CD4-positive, alpha-beta memory T cell (primary cell): Measurements from ENCODE around the gene GLA. TPM values are rescaled to one million over a fixed set of nuclear protein-coding genes. Genes with fewer than 3 reads are reported as not detected.
A peak's percentile ranks its signal among the peaks of the same experiment; 100 is the strongest.

Source experiments
- CTCF ChIA-PET: fragments of 350-600 bp; sonication (Branson Sonifier 250); formaldehyde crosslinking; loops from one replicate; lab custom pipeline; 2021; ENCODE audit warnings: inconsistent platforms; ENCODE audit not compliant: partially characterized antibody; lab: Charles Lee
- POLR2A ChIA-PET: fragments of 350-600 bp; sonication (Branson Sonifier 250); formaldehyde crosslinking; loops from one replicate; lab custom pipeline; 2021; ENCODE audit not compliant: partially characterized antibody; lab: Charles Lee
- DNase-seq, 5 donors: peaks; one replicate each; pipeline versions ENCODE4 v3.0.0 to v3.0.0-alpha.2; 2020 to 2022; ENCODE audit warnings: mixed read lengths in 1 of 5
- H3K27ac ChIP-seq: one replicate; pipeline ENCODE4 v1.7.0; 2013; ENCODE audit warnings: low read depth, low read length
- H3K27me3 ChIP-seq: 2 replicates; pipeline ENCODE4 v1.7.0; 2013; ENCODE audit warnings: mild to moderate bottlenecking, low read length, moderate library complexity; ENCODE audit not compliant: insufficient read depth
- H3K36me3 ChIP-seq: 2 replicates; pipeline ENCODE4 v1.7.0; 2013; ENCODE audit warnings: mild to moderate bottlenecking, low read length, moderate library complexity; ENCODE audit not compliant: insufficient read depth
- H3K4me1 ChIP-seq: 2 replicates; pipeline ENCODE4 v1.7.0; 2013; ENCODE audit warnings: mild to moderate bottlenecking, low read length, moderate library complexity; ENCODE audit not compliant: insufficient read depth
- H3K4me3 ChIP-seq, 2 donors: one replicate each; pipeline ENCODE4 v1.7.0; 2013; ENCODE audit warnings: low read length in 2 of 2, mild to moderate bottlenecking in 1 of 2
- H3K9me3 ChIP-seq, 2 donors: one replicate each; pipeline ENCODE4 v1.7.0; 2013; ENCODE audit warnings: low read length in 2 of 2, control low read depth in 1 of 2; ENCODE audit not compliant: control insufficient read depth in 1 of 2
- H3K27ac Mint-ChIP-seq, 7 donors: one replicate each; pipeline ENCODE4 v1.8.0; 2020 to 2021; ENCODE audit warnings: mixed read lengths in 7 of 7, mild to moderate bottlenecking in 6 of 7, inconsistent platforms in 3 of 7, moderate library complexity in 3 of 7
- H3K27me3 Mint-ChIP-seq, 2 donors: one replicate each; pipeline ENCODE4 v1.8.0; 2020 to 2021; ENCODE audit warnings: mixed read lengths in 2 of 2
- H3K36me3 Mint-ChIP-seq, 2 donors: one replicate each; pipeline ENCODE4 v1.8.0; 2020 to 2021; ENCODE audit warnings: mixed read lengths in 2 of 2, inconsistent platforms in 1 of 2, mild to moderate bottlenecking in 1 of 2
- H3K4me1 Mint-ChIP-seq, 4 donors: one replicate each; pipeline ENCODE4 v1.8.0; 2020 to 2021; ENCODE audit warnings: mixed read lengths in 4 of 4, mild to moderate bottlenecking in 1 of 4
- H3K4me3 Mint-ChIP-seq, 8 donors: one replicate each; pipeline ENCODE4 v1.8.0; 2020 to 2021; ENCODE audit warnings: mixed read lengths in 8 of 8, mild to moderate bottlenecking in 7 of 8, moderate library complexity in 6 of 8, inconsistent platforms in 3 of 8
- H3K9me3 Mint-ChIP-seq, 8 donors: one replicate each; pipeline ENCODE4 v1.8.0; 2020 to 2021; ENCODE audit warnings: mixed read lengths in 8 of 8, mild to moderate bottlenecking in 5 of 8, inconsistent platforms in 3 of 8, moderate library complexity in 1 of 8
- intact Hi-C: fragments of 100-400 bp; cut with micrococcal nuclease; formaldehyde crosslinking; loops from one replicate; pipeline ENCODE4 v1.15.1; 2023
- polyA plus RNA-seq, 2 donors: library from polyadenylated mRNA; unstranded; fragments of 300-500 nt; fragmentation: Illumina TruSeq; gene quantifications; one replicate each; pipeline ENCODE4 v1.2.3, GENCODE V29; 2021
- total RNA-seq, 2 experiments: library from RNA; stranded (reverse); gene quantifications; one replicate each; pipeline ENCODE4 v1.2.3, GENCODE V29; 2021

The GLA gene
- total RNA-seq = 10 to 100 TPM; 13.1 TPM
- 10 to 100 TPM in 1 of 2 donors, 1 to 10 TPM in 1; 9.6 to 16.1 TPM for polyA plus RNA-seq

DNA sequence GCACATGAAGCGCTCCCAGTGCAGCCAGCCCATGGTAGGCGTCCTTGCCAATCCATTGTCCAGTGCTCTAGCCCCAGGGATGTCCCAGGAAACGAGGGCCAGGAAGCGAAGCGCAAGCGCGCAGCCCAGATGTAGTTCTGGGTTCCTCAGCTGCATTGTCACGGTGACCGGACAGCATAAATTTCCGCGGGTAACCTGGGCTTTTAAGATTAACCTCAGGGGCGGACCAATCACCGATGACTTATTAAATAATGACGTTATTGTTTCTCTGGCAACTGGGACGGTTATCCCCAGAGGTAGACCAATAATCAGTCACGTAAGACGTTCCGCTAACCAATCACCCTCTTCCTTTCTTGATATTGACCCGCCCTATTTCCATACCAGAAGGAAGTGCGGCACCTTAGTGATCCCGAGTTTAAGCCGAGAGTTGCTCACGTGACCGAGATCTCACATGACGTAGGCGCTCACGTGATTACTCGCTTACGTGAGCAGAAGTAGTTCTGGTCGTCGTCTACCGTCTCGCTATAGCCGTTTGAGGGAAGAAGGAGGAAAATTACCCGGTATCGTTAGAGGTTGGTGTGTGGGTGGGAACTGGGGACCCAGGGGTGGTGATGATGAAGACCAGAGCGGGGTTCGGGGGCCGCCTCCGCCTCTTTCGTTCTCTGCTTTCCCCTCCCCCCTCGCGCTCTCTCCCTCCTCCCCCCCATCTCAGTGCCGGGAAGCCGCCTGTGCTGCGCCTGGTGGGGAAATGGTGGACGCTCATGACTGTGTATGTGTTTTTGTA lies at the start of gene GLA, which contains the start of gene HNRNPH2:
Gene GLA, minus strand, starts transcription at position 178 of the 784 bp plus-strand sequence. Its CDS starts 22 bp downstream, at position 156.
Gene HNRNPH2, plus strand, starts transcription at position 475 of the 784 bp plus-strand sequence. CDS start 3,767 bp downstream, outside the sequence.
- Histone ChIP-seq H3K27me3 (no peaks in the 10 kb centered on the region), H3K4me3 (peak within 1 kb of the TSS; percentile 89 to 99), H3K27ac (peak within 1 kb of the TSS; percentile 97), H3K4me1 (peaks cover 27% of the 10 kb centered on the region), H3K36me3 (peaks cover 12% of the 10 kb centered on the region), H3K9me3 (no peaks in the 10 kb centered on the region)
- peaks cover 0 to 4% (median 0%) of the 10 kb centered on the region in 8 donors for H3K9me3 Mint-ChIP-seq
- H3K27me3 Mint-ChIP-seq = no peaks in the 10 kb centered on the region
- POLR2A ChIA-PET = interaction anchor here (1.3 to 2.5 kb wide), 5 partner anchors 10 to 524 kb away, joined by 3 to 16 read pairs (median 7); partner anchors contain the start of genes RPL36A, TIMM8A and ZMAT1
- H3K36me3 Mint-ChIP-seq = peaks cover 6 to 29% of the 10 kb centered on the region in 2 donors
- peak within 1 kb of the TSS; percentile 95 to 99 (median 98) for H3K27ac Mint-ChIP-seq
- intact Hi-C loops = loop anchor here (1.0 to 10.0 kb wide), 4 partner anchors 18 to 583 kb away; partner anchors contain the start of genes CSTF2 and TIMM8A
- peak within 1 kb of the TSS; percentile 85 to 96 (median 94) for H3K4me3 Mint-ChIP-seq
- peaks cover 14 to 36% (median 24%) of the 10 kb centered on the region in 4 donors for H3K4me1 Mint-ChIP-seq
- CTCF ChIA-PET = interaction anchor here (1.5 kb wide), 1 partner anchor 17 kb away, joined by 9 read pairs; the partner anchor contains the start of gene RPL36A
- peak; percentile 85 to 96 (median 91) for DNase-seq

DNA sequence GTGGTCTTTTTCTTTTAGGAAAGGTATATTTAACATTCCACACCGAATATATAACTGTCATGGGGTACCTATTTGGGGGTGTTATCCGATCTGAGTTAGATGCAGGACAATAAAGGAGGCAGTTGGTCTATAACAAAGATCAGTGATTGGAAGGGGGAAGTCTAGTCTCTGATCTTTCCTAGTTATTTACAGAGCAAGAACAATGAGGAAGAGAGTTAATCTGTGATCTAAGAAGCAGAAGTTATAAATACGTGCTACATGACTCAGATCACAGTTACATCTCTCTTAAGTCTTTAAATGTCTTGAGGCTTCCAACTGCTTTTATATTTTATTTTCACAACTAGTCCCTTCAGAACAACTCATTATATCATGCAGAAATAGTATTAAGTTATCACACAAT lies 44.3 kb upstream of the GLA start:
- intact Hi-C loops = no loop called here
- H3K9me3 Mint-ChIP-seq = peaks cover 0 to 7% (median 3%) of the 10 kb centered on the region in 8 donors
- Histone ChIP-seq H3K27me3 (no peaks in the 10 kb centered on the region), H3K4me1 (no peaks in the 10 kb centered on the region), H3K36me3 (no peaks in the 10 kb centered on the region), H3K4me3 (no peak overlapping the region), H3K9me3 (no peaks in the 10 kb centered on the region), H3K27ac (no peak overlapping the region)
- peaks cover 31 to 36% of the 10 kb centered on the region in 2 donors for H3K36me3 Mint-ChIP-seq
- H3K27ac Mint-ChIP-seq = no peak overlapping the region
- no peak for DNase-seq
- H3K4me1 Mint-ChIP-seq = no peaks in the 10 kb centered on the region
- CTCF ChIA-PET = no interaction called here
- POLR2A ChIA-PET = no interaction called here
- H3K4me3 Mint-ChIP-seq = no peak overlapping the region
- no peaks in the 10 kb centered on the region for H3K27me3 Mint-ChIP-seq

DNA sequence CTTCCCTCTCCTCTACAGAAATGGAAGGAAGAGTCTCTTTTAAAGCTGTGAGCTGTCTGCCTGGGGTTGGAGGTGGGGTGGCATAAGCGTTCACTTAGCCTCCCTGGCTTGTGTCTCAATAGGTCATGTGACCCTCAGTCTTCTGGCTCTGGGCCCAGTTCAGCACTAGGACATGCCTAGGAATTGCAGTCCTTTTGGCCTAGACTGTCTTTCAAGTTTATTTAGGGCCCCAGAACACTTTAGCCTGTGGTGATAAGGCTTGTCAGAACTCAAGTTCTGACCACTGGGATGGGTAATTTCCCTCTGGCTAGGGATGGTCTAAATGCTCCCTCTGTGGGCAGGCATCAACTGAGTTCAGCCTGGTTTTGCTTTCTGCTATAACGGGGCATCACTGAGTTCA lies 43.2 kb upstream of the GLA start:
- Mint-ChIP-seq H3K4me1 (no peaks in the 10 kb centered on the region), H3K27me3 (no peaks in the 10 kb centered on the region), H3K27ac (peak overlapping the region in 1 of 7 donors; percentile 52), H3K36me3 (peaks cover 34 to 40% of the 10 kb centered on the region in 2 donors), H3K4me3 (no peak overlapping the region), H3K9me3 (peaks cover 0 to 7% (median 3%) of the 10 kb centered on the region in 8 donors)
- no peaks in the 10 kb centered on the region for H3K9me3 ChIP-seq
- intact Hi-C loops = no loop called here
- ChIA-PET CTCF (no interaction called here), POLR2A (no interaction called here)
- no peak overlapping the region for H3K27ac ChIP-seq
- no peaks in the 10 kb centered on the region for H3K4me1 ChIP-seq
- H3K36me3 ChIP-seq = no peaks in the 10 kb centered on the region
- H3K4me3 ChIP-seq = no peak overlapping the region
- no peaks in the 10 kb centered on the region for H3K27me3 ChIP-seq
- no peak for DNase-seq

DNA sequence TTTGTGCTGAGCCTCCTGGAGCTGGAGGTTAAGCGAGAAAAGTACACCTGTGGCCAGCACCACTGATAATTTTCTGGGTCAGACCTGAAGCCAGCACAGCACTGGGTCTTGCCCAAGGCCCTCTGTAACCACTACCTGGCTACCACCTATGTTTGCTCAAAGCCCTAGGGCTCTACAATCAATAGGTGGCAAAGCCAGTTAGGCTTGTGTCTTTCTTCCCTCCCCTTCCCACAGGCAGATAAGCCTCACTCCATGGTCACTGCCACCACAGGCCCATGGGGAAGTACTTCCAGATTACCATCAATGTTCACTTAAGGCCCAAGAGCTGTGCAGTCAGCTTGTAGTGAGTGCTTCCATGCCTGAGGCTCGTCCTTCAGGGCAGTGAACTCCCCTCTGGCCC lies 42.4 kb upstream of the GLA start:
- peaks cover 34 to 39% of the 10 kb centered on the region in 2 donors for H3K36me3 Mint-ChIP-seq
- H3K27me3 Mint-ChIP-seq = no peaks in the 10 kb centered on the region
- H3K4me3 ChIP-seq = no peak overlapping the region
- H3K4me1 ChIP-seq = no peaks in the 10 kb centered on the region
- H3K4me3 Mint-ChIP-seq = peak overlapping the region in 1 of 8 donors; percentile 54
- CTCF ChIA-PET = no interaction called here
- intact Hi-C loops = no loop called here
- H3K36me3 ChIP-seq = no peaks in the 10 kb centered on the region
- peaks cover 0 to 7% (median 3%) of the 10 kb centered on the region in 8 donors for H3K9me3 Mint-ChIP-seq
- H3K27ac Mint-ChIP-seq = no peak overlapping the region
- POLR2A ChIA-PET = no interaction called here
- H3K9me3 ChIP-seq = no peaks in the 10 kb centered on the region
- H3K27ac ChIP-seq = no peak overlapping the region
- no peaks in the 10 kb centered on the region for H3K27me3 ChIP-seq
- H3K4me1 Mint-ChIP-seq = no peaks in the 10 kb centered on the region
- no peak for DNase-seq

DNA sequence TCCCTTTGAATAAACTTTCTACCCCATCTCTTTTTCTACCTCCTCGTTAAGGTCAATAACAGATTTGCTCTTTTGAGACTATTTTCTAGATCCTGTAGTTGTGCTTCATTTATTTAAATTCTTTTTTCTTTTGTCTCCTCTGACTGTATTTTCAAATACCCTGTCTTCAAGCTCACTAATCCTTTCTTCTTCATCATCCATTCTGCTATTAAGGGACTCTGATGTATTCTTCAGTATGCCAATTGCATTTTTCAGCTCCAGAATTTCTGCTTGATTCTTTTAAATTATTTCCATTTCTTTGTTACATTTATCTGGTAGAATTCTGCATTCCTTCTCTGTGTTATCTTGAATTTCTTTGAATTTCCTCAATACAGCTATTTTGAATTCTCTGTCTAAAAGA lies 41.6 kb upstream of the GLA start:
- no peak overlapping the region for H3K4me3 Mint-ChIP-seq
- Histone ChIP-seq H3K27me3 (no peaks in the 10 kb centered on the region), H3K9me3 (no peaks in the 10 kb centered on the region), H3K4me1 (no peaks in the 10 kb centered on the region), H3K27ac (no peak overlapping the region), H3K4me3 (no peak overlapping the region), H3K36me3 (no peaks in the 10 kb centered on the region)
- H3K27me3 Mint-ChIP-seq = no peaks in the 10 kb centered on the region
- ChIA-PET POLR2A (no interaction called here), CTCF (no interaction called here)
- intact Hi-C loops = no loop called here
- H3K36me3 Mint-ChIP-seq = peaks cover 35 to 37% of the 10 kb centered on the region in 2 donors
- no peaks in the 10 kb centered on the region for H3K4me1 Mint-ChIP-seq
- DNase-seq = no peak
- H3K27ac Mint-ChIP-seq = no peak overlapping the region
- peaks cover 0 to 7% (median 3%) of the 10 kb centered on the region in 8 donors for H3K9me3 Mint-ChIP-seq

DNA sequence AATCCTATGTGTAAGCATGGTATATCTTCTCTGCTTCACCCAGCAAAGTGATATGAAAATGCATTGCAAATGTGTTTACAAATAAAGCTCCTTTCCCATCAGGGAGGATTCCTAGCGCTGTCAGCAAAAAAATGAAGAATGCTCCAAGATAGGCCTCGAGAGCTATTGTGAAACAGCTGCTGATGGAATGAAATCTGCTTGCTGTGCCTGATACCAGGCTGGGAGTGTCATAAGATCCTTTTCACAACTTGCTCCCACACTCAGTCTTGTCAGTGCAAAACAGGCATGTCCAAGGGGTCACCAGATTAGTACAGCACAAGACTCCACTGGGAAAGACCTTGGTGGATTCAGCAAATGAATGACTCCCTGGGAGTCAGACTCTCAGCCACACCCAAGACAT lies 34.4 kb upstream of the GLA start:
- intact Hi-C loops = no loop called here
- ChIA-PET POLR2A (no interaction called here), CTCF (no interaction called here)
- Mint-ChIP-seq H3K27ac (no peak overlapping the region), H3K4me3 (no peak overlapping the region), H3K4me1 (peaks cover 0 to 4% (median 0%) of the 10 kb centered on the region in 4 donors), H3K27me3 (no peaks in the 10 kb centered on the region), H3K9me3 (no peaks in the 10 kb centered on the region), H3K36me3 (peaks cover 37 to 44% of the 10 kb centered on the region in 2 donors)
- H3K36me3 ChIP-seq = no peaks in the 10 kb centered on the region
- H3K4me3 ChIP-seq = no peak overlapping the region
- H3K4me1 ChIP-seq = no peaks in the 10 kb centered on the region
- H3K27me3 ChIP-seq = no peaks in the 10 kb centered on the region
- H3K27ac ChIP-seq = no peak overlapping the region
- H3K9me3 ChIP-seq = no peaks in the 10 kb centered on the region
- no peak for DNase-seq

DNA sequence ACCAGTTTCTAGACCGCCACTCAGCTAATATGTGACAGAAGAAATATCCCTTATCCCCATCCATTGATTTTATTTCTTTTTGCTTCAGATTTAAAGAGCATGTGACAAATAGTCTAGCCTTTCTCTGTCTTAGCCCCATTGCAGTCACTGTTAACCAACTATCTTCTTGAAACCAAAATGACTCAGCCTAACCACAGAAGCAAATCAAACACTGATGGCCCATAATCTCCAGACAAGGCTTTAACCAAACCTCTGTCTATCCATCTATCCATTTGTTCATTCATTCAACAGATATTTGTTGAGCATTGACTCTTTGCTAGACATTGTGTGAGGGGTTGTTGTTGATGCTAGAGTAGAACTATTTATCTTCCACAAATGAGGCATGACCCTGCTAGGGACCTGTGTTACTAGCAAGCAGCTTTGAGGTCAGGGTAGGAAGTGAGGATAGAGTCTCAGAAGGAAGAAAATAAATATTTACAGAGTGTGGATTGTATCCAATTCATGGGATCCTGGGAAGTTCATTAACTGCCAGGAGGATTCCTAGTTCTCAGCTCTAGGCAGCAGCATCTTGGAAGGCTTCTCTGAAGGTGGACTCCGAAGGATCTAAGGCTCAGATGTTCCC lies 22.8 kb upstream of the GLA start:
- Histone ChIP-seq H3K4me3 (no peak overlapping the region), H3K36me3 (no peaks in the 10 kb centered on the region), H3K27ac (no peak overlapping the region), H3K9me3 (no peaks in the 10 kb centered on the region), H3K27me3 (no peaks in the 10 kb centered on the region), H3K4me1 (no peaks in the 10 kb centered on the region)
- POLR2A ChIA-PET = no interaction called here
- CTCF ChIA-PET = no interaction called here
- Mint-ChIP-seq H3K9me3 (no peaks in the 10 kb centered on the region), H3K4me1 (peaks cover 0 to 9% (median 4%) of the 10 kb centered on the region in 4 donors), H3K27ac (peak overlapping the region in 1 of 7 donors; percentile 31), H3K27me3 (no peaks in the 10 kb centered on the region), H3K4me3 (no peak overlapping the region), H3K36me3 (peaks cover 21 to 31% of the 10 kb centered on the region in 2 donors)
- intact Hi-C loops = no loop called here
- no peak for DNase-seq
